CD4-positive, alpha-beta T cell (primary cell): Measurements from ENCODE around the gene UBE4B. TPM values are rescaled to one million over a fixed set of nuclear protein-coding genes. Genes with fewer than 3 reads are reported as not detected.

Source experiments
- ATAC-seq: fragments of 200-7000 bp; cut with Tn5 transposase; one replicate; pipeline ENCODE4 v1.10.0; 2022; ENCODE audit warnings: mild to moderate bottlenecking; ENCODE audit not compliant: poor library complexity
- CTCF ChIA-PET: fragments of 350-600 bp; sonication (Branson Sonifier 250); formaldehyde crosslinking; loops from one replicate; lab custom pipeline; 2021; ENCODE audit warnings: antibody characterized with exemption, inconsistent platforms; lab: Charles Lee
- POLR2A ChIA-PET: fragments of 350-600 bp; sonication (Branson Sonifier 250); formaldehyde crosslinking; loops from one replicate; lab custom pipeline; 2021; ENCODE audit warnings: antibody characterized with exemption, inconsistent platforms; lab: Charles Lee
- DNase-seq, 14 experiments: peaks; one replicate each; pipeline ENCODE4 v3.0.0-alpha.2; 2013 to 2020; ENCODE audit warnings: mixed read lengths in 2 of 14
- H3K27ac ChIP-seq, 2 donors: one replicate each; pipeline versions ENCODE4 v1.5.1 to v1.7.0; 2013; ENCODE audit warnings: low read length in 2 of 2, low read depth in 1 of 2, mild to moderate bottlenecking in 1 of 2
- H3K27me3 ChIP-seq, 2 experiments: 1 replicate in 1 of 2; 2 replicates in 1 of 2; pipeline versions ENCODE4 v1.6.1 to v1.7.0; 2013; ENCODE audit warnings: low read length in 2 of 2, control low read depth in 1 of 2, mild to moderate bottlenecking in 1 of 2, moderate library complexity in 1 of 2; ENCODE audit not compliant: insufficient read depth in 2 of 2, control insufficient read depth in 1 of 2
- H3K36me3 ChIP-seq: one replicate; pipeline ENCODE4 v1.6.1; 2013; ENCODE audit warnings: low read length, control low read depth; ENCODE audit not compliant: insufficient read depth
- H3K4me1 ChIP-seq: one replicate; pipeline ENCODE4 v1.6.1; 2013; ENCODE audit warnings: low read length, control low read depth; ENCODE audit not compliant: insufficient read depth
- H3K4me3 ChIP-seq: one replicate; pipeline ENCODE4 v1.5.1; 2013; ENCODE audit warnings: mild to moderate bottlenecking, low read length, moderate library complexity
- H3K9me3 ChIP-seq, 2 experiments: 1 replicate in 1 of 2; 2 replicates in 1 of 2; pipeline versions ENCODE4 v1.6.1 to v1.7.0; 2013; ENCODE audit warnings: low read length in 2 of 2, mild to moderate bottlenecking in 2 of 2, control low read depth in 1 of 2, moderate library complexity in 1 of 2; ENCODE audit not compliant: control insufficient read depth in 1 of 2, insufficient read depth in 1 of 2
- H3K27ac Mint-ChIP-seq: one replicate; pipeline ENCODE4 v1.8.0; 2020; ENCODE audit warnings: mixed read lengths
- H3K27me3 Mint-ChIP-seq: one replicate; pipeline ENCODE4 v1.8.0; 2021; ENCODE audit warnings: mixed read lengths
- H3K36me3 Mint-ChIP-seq: one replicate; pipeline ENCODE4 v1.8.0; 2021; ENCODE audit warnings: low read depth, mixed read lengths
- H3K4me1 Mint-ChIP-seq: one replicate; pipeline ENCODE4 v1.8.0; 2021; ENCODE audit warnings: low read depth, mixed read lengths
- H3K4me3 Mint-ChIP-seq: one replicate; pipeline ENCODE4 v1.8.0; 2020; ENCODE audit warnings: mild to moderate bottlenecking, mixed read lengths
- H3K9me3 Mint-ChIP-seq: one replicate; pipeline ENCODE4 v1.8.0; 2020; ENCODE audit warnings: mixed read lengths
- intact Hi-C, 2 experiments: fragments of 100-400 bp; cut with DNase I in 1 of 2; cut with micrococcal nuclease in 1 of 2; formaldehyde crosslinking; loops; one replicate each; pipeline versions ENCODE4 v1.15.1 to v1.9.0; 2023 to 2025; cut with DNase I, micrococcal nuclease
- total RNA-seq, 174 experiments: library from RNA in 2 of 174; stranded (reverse) in 2 of 174; gene quantifications; one replicate each; pipeline ENCODE4 v1.2.3 and lab custom pipeline; 2021 to 2026
- TF ChIP-seq, protein P1 (sequence below): fragments of 200-600 bp; IDR thresholded peaks from one replicate; pipeline ENCODE4 v1.8.0; 2022; ENCODE audit warnings: antibody characterized with exemption, mild to moderate bottlenecking

UBE4B gene
- total RNA-seq, 2 experiments from 2014 or later = 27.9 to 28.7 TPM

GRCh38 chr1:10085076-10085475 lies 52.3 kb downstream of the UBE4B start:
- Mint-ChIP-seq H3K27ac (no peak overlapping the region), H3K4me1 (peaks cover 26% of the 10 kb centered on the region), H3K36me3 (peaks cover 53% of the 10 kb centered on the region), H3K27me3 (no peaks in the 10 kb centered on the region), H3K9me3 (no peaks in the 10 kb centered on the region), H3K4me3 (no peak overlapping the region)
- Histone ChIP-seq H3K4me1 (no peaks in the 10 kb centered on the region), H3K27me3 (no peaks in the 10 kb centered on the region), H3K36me3 (peaks cover 17% of the 10 kb centered on the region), H3K27ac (no peak overlapping the region), H3K4me3 (no peak overlapping the region), H3K9me3 (no peaks in the 10 kb centered on the region)
- CTCF ChIA-PET = no interaction called here
- POLR2A ChIA-PET = no interaction called here
- ATAC-seq = no peak
- no peak for DNase-seq
- TF ChIP-seq, protein P1, sequence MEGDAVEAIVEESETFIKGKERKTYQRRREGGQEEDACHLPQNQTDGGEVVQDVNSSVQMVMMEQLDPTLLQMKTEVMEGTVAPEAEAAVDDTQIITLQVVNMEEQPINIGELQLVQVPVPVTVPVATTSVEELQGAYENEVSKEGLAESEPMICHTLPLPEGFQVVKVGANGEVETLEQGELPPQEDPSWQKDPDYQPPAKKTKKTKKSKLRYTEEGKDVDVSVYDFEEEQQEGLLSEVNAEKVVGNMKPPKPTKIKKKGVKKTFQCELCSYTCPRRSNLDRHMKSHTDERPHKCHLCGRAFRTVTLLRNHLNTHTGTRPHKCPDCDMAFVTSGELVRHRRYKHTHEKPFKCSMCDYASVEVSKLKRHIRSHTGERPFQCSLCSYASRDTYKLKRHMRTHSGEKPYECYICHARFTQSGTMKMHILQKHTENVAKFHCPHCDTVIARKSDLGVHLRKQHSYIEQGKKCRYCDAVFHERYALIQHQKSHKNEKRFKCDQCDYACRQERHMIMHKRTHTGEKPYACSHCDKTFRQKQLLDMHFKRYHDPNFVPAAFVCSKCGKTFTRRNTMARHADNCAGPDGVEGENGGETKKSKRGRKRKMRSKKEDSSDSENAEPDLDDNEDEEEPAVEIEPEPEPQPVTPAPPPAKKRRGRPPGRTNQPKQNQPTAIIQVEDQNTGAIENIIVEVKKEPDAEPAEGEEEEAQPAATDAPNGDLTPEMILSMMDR = no peak
- intact Hi-C loops = no loop called here

DNA sequence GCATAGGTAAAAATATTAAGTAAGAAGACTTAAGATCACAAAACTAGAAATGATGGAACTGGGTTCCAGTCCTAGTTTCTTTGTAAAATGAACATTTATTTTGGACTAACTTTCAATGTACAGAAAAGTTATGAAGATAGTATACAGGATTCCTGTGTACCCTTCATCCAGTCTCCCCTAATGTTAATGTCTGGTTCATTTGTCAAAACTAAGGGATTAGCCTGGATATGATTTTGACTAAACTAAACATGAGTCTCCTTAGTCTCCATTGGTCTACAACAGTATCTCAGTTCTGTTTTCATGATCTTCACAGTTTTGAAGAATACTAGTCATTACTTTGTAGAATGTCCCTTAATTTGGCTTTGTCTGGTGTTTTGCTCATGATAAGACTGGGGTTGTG lies 54.5 kb downstream of the UBE4B start:
- H3K4me3 Mint-ChIP-seq = no peak overlapping the region
- TF ChIP-seq, protein P1 = no peak
- intact Hi-C loops = no loop called here
- no peaks in the 10 kb centered on the region for H3K9me3 Mint-ChIP-seq
- peaks cover 48% of the 10 kb centered on the region for H3K36me3 Mint-ChIP-seq
- no peak for ATAC-seq
- no peak for DNase-seq
- Histone ChIP-seq H3K27ac (no peak overlapping the region), H3K9me3 (no peaks in the 10 kb centered on the region), H3K4me1 (no peaks in the 10 kb centered on the region), H3K36me3 (peaks cover 8% of the 10 kb centered on the region), H3K4me3 (no peak overlapping the region), H3K27me3 (no peaks in the 10 kb centered on the region)
- no peaks in the 10 kb centered on the region for H3K27me3 Mint-ChIP-seq
- POLR2A ChIA-PET = no interaction called here
- no peak overlapping the region for H3K27ac Mint-ChIP-seq
- peaks cover 26% of the 10 kb centered on the region for H3K4me1 Mint-ChIP-seq
- CTCF ChIA-PET = no interaction called here

DNA sequence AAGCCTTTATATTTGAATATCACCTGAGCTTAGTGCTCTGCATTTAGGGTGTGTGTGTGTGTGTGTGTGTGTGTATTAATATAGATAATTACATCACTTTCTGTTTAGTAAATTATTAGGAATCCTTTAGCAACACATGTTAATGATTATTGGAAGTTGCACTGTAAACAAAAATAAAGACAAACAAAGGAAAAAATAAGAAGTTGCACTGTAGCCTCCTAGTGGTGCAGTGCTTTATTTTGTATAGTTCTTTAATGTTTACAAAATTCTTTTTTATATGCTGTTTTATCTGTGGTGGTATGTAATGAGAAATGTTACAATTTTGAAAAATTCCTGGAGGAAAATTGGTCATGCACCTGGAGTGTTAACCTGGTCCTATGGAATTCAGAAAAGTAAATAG lies 69.2 kb downstream of the UBE4B start:
- no peak overlapping the region for H3K4me3 ChIP-seq
- peaks cover 54% of the 10 kb centered on the region for H3K36me3 ChIP-seq
- no peaks in the 10 kb centered on the region for H3K27me3 ChIP-seq
- POLR2A ChIA-PET = no interaction called here
- no peaks in the 10 kb centered on the region for H3K27me3 Mint-ChIP-seq
- H3K36me3 Mint-ChIP-seq = peaks cover 73% of the 10 kb centered on the region
- TF ChIP-seq, protein P1 = no peak
- DNase-seq (no peak), ATAC-seq (no peak)
- no peak overlapping the region for H3K4me3 Mint-ChIP-seq
- no peaks in the 10 kb centered on the region for H3K4me1 ChIP-seq
- no peak overlapping the region for H3K27ac ChIP-seq
- no peaks in the 10 kb centered on the region for H3K9me3 Mint-ChIP-seq
- H3K9me3 ChIP-seq = no peaks in the 10 kb centered on the region
- CTCF ChIA-PET = interaction anchor here (0.7 kb wide), 1 partner anchor 109 kb away, joined by 3 read pairs; the partner anchor contains the start of gene KIF1B
- H3K4me1 Mint-ChIP-seq = no peaks in the 10 kb centered on the region
- intact Hi-C loops = no loop called here
- H3K27ac Mint-ChIP-seq = no peak overlapping the region
